Epithelial cell of esophagus (primary cell): Measurements from ENCODE around the gene SCAMP4.
A peak's percentile ranks its signal among the peaks of the same experiment; 100 is the strongest.

Source experiments
- DNase-seq: peaks from one replicate; pipeline ENCODE4 v3.0.0; 2010; ENCODE audit warnings: low read depth
- H3K4me3 ChIP-seq: 2 replicates; pipeline ENCODE4 v1.5.1; 2011; ENCODE audit warnings: mild to moderate bottlenecking, low read length, control low read depth
- CTCF ChIP-seq: IDR thresholded peaks from 2 replicates; pipeline ENCODE4 v1.5.1; 2011; ENCODE audit warnings: low read depth, mild to moderate bottlenecking, low read length, control low read depth, inconsistent platforms; ENCODE audit not compliant: insufficient read depth; ENCODE audit errors: missing control alignments

SCAMP4 gene

GRCh38 chr19:1863328-1863637, 41.9 kb upstream of the SCAMP4 start, which contains the start of gene KLF16:
KLF16 (minus strand) TSS chr19:1863579; CDS start chr19:1863497, 82 bp downstream.
- H3K4me3 ChIP-seq = peak within 1 kb of the TSS; percentile 77
- TF ChIP-seq CTCF = no peak
- DNase-seq = no peak

GRCh38 chr19:1863638-1864479, 41.3 kb upstream of the SCAMP4 start:
- peak; percentile 95 for DNase-seq
- peak overlapping the region; percentile 70 for H3K4me3 ChIP-seq
- no peak for TF ChIP-seq CTCF

- peak; percentile 59 for DNase-seq
- peak; percentile 53 for TF ChIP-seq CTCF
- peak overlapping the region; percentile 70 for H3K4me3 ChIP-seq
These were observed 40.6 kb upstream of the SCAMP4 start for GRCh38 chr19:1864480-1865171.

- no peak for DNase-seq
- H3K4me3 ChIP-seq = peak overlapping the region; percentile 70
- no peak for TF ChIP-seq CTCF
These were observed 39.8 kb upstream of the SCAMP4 start for GRCh38 chr19:1865172-1866010.

- no peak for TF ChIP-seq CTCF
- H3K4me3 ChIP-seq = no peak overlapping the region
- no peak for DNase-seq
These were observed 38.4 kb upstream of the SCAMP4 start for GRCh38 chr19:1866693-1867348.

- no peak for DNase-seq
- TF ChIP-seq CTCF = no peak
- no peak overlapping the region for H3K4me3 ChIP-seq
These were observed 37.9 kb upstream of the SCAMP4 start for GRCh38 chr19:1867349-1867724.
